AG20443 (cell line): Measurements from ENCODE around the gene FEZF1.

ENCODE experiments used
- DNase-seq: peaks from one replicate; pipeline ENCODE4 v3.0.0; 2012; ENCODE audit warnings: low spot score, mixed read lengths

Gene FEZF1

GRCh38 chr7:122304319-122304975 lies at the start of gene FEZF1:
TSS of gene FEZF1 (minus strand) at chr7:122304750. CDS start at chr7:122304437, 313 bp downstream.
- no peak for DNase-seq

- no peak for DNase-seq
Measured at GRCh38 chr7:122352454-122352853, 47.9 kb upstream of the FEZF1 start.

GRCh38 chr7:122350701-122351100 lies 46.2 kb upstream of the FEZF1 start:
- DNase-seq = no peak

- DNase-seq = no peak
Measured at GRCh38 chr7:122344303-122344620, 39.7 kb upstream of the FEZF1 start.

GRCh38 chr7:122343601-122344302 lies 39.2 kb upstream of the FEZF1 start:
- no peak for DNase-seq

GRCh38 chr7:122340427-122340826 lies 35.9 kb upstream of the FEZF1 start:
- no peak for DNase-seq

- DNase-seq = no peak
Measured at GRCh38 chr7:122339145-122339904, 34.8 kb upstream of the FEZF1 start.

GRCh38 chr7:122337011-122337410 lies 32.5 kb upstream of the FEZF1 start:
- DNase-seq = no peak

GRCh38 chr7:122329145-122329802 lies 24.7 kb upstream of the FEZF1 start:
- no peak for DNase-seq

GRCh38 chr7:122327969-122328368 lies 23.4 kb upstream of the FEZF1 start:
- no peak for DNase-seq

GRCh38 chr7:122316467-122317388 lies 12.2 kb upstream of the FEZF1 start:
- DNase-seq = peak; percentile 20

GRCh38 chr7:122315507-122316466 lies 11.2 kb upstream of the FEZF1 start:
- DNase-seq = no peak

- no peak for DNase-seq
Measured at GRCh38 chr7:122314284-122314683, 9.7 kb upstream of the FEZF1 start.

GRCh38 chr7:122312789-122313188 lies 8.2 kb upstream of the FEZF1 start:
- DNase-seq = no peak

- no peak for DNase-seq
Measured at GRCh38 chr7:122311734-122312450, 7.3 kb upstream of the FEZF1 start.

- DNase-seq = no peak
Measured at GRCh38 chr7:122311050-122311700, 6.6 kb upstream of the FEZF1 start.

GRCh38 chr7:122310119-122311021 lies 5.8 kb upstream of the FEZF1 start:
- DNase-seq = peak; percentile 32

GRCh38 chr7:122309421-122309820 lies 4.9 kb upstream of the FEZF1 start:
- no peak for DNase-seq
